B cell (primary cell): ENCODE results near the gene C4BPB. TPM values are rescaled to one million over a fixed set of nuclear protein-coding genes. Genes with fewer than 3 reads are reported as not detected.

Experiments used
- ATAC-seq: fragments of 200-7000 bp; cut with Tn5 transposase; one replicate; pipeline ENCODE4 v1.10.0; 2021; ENCODE audit warnings: low read depth, mild to moderate bottlenecking, moderate number of reproducible peaks, moderate library complexity
- CTCF ChIA-PET: fragments of 350-600 bp; sonication (Branson Sonifier 250); formaldehyde crosslinking; loops from one replicate; lab custom pipeline; 2021; ENCODE audit warnings: antibody characterized with exemption, inconsistent platforms; lab: Charles Lee
- POLR2A ChIA-PET: fragments of 350-600 bp; sonication (Branson Sonifier 250); formaldehyde crosslinking; loops from one replicate; lab custom pipeline; 2021; ENCODE audit warnings: antibody characterized with exemption; lab: Charles Lee
- DNase-seq: peaks from one replicate; pipeline ENCODE4 v3.0.0; 2013
- H2AFZ ChIP-seq: 2 replicates; pipeline ENCODE4 v1.6.1; 2012; ENCODE audit warnings: mild to moderate bottlenecking, low read depth, low read length; ENCODE audit not compliant: insufficient read depth, poor library complexity, severe bottlenecking
- H3K27ac ChIP-seq, 2 donors: 1 replicate in 1 of 2; 2 replicates in 1 of 2; pipeline ENCODE4 v1.5.1; 2012 to 2013; ENCODE audit warnings: low read length in 2 of 2, mild to moderate bottlenecking in 2 of 2, moderate library complexity in 1 of 2
- H3K27me3 ChIP-seq, 4 experiments: fragments of 200-600 bp in 1 of 4; sonication (generic) in 1 of 4; replicated peaks in 1 of 4; 1 replicate in 2 of 4; 2 replicates in 2 of 4; pipeline versions ENCODE4 v1.6.1 to v1.7.0; 2013 to 2016; ENCODE audit warnings: low read length in 3 of 4, mild to moderate bottlenecking in 2 of 4, mixed read lengths in 1 of 4, moderate library complexity in 1 of 4; ENCODE audit not compliant: insufficient read depth in 4 of 4, control insufficient read depth in 3 of 4; ENCODE audit errors: control extremely low read depth in 1 of 4
- H3K36me3 ChIP-seq, 2 experiments: replicated peaks in 1 of 2; 1 replicate in 1 of 2; 2 replicates in 1 of 2; pipeline versions ENCODE4 v1.6.1 to v1.7.1; 2013; ENCODE audit warnings: low read length in 1 of 2; ENCODE audit not compliant: insufficient read depth in 2 of 2, control insufficient read depth in 1 of 2; ENCODE audit errors: control extremely low read depth in 1 of 2, extremely low read depth in 1 of 2
- H3K4me1 ChIP-seq, 2 donors: fragments of 200-600 bp in 1 of 2; sonication (generic) in 1 of 2; 1 replicate in 1 of 2; 2 replicates in 1 of 2; pipeline versions ENCODE4 v1.5.1 to v1.6.1; 2013 to 2017; ENCODE audit warnings: low read length in 2 of 2; ENCODE audit not compliant: control insufficient read depth in 2 of 2, insufficient read depth in 2 of 2
- H3K4me2 ChIP-seq: replicated peaks from 2 replicates; pipeline ENCODE3; 2012; ENCODE audit warnings: mild to moderate bottlenecking, low read depth, low read length; ENCODE audit not compliant: poor library complexity, severe bottlenecking
- H3K4me3 ChIP-seq, 5 experiments: fragments of 200-600 bp in 1 of 5; sonication (generic) in 1 of 5; 1 replicate in 3 of 5; 2 replicates in 2 of 5; pipeline versions ENCODE4 v1.5.1 to v1.7.0; 2011 to 2016; ENCODE audit warnings: low read length in 4 of 5, mild to moderate bottlenecking in 4 of 5, low read depth in 2 of 5, control low read depth in 1 of 5, moderate library complexity in 1 of 5; ENCODE audit not compliant: insufficient read depth in 1 of 5; ENCODE audit errors: control extremely low read depth in 1 of 5, extremely low read depth in 1 of 5
- H3K79me2 ChIP-seq: fragments of 200-600 bp; sonication (generic); one replicate; pipeline ENCODE4 v1.6.0; 2016; ENCODE audit warnings: low read length; ENCODE audit not compliant: control insufficient read depth, insufficient read depth
- H3K9ac ChIP-seq: fragments of 200-600 bp; sonication (generic); 2 replicates; pipeline ENCODE4 v1.6.1; 2017; ENCODE audit warnings: mild to moderate bottlenecking, low read length, moderate library complexity
- H3K9me3 ChIP-seq, 3 donors: one replicate each; pipeline versions ENCODE4 v1.6.1 to v1.7.1; 2013; ENCODE audit warnings: low read length in 2 of 3; ENCODE audit not compliant: control insufficient read depth in 2 of 3, insufficient read depth in 1 of 3; ENCODE audit errors: control extremely low read depth in 1 of 3
- H4K20me1 ChIP-seq: 2 replicates; pipeline ENCODE4 v1.6.0; 2012; ENCODE audit warnings: mild to moderate bottlenecking, low read length; ENCODE audit not compliant: insufficient read depth, control insufficient read depth, poor library complexity, severe bottlenecking
- H3K27ac Mint-ChIP-seq: one replicate; pipeline ENCODE4 v1.8.0; 2021; ENCODE audit warnings: mixed read lengths
- H3K27me3 Mint-ChIP-seq: one replicate; pipeline ENCODE4 v1.8.0; 2021; ENCODE audit warnings: mixed read lengths
- H3K4me1 Mint-ChIP-seq: one replicate; pipeline ENCODE4 v1.8.0; 2021; ENCODE audit warnings: mixed read lengths
- H3K4me3 Mint-ChIP-seq: one replicate; pipeline ENCODE4 v1.8.0; 2021; ENCODE audit warnings: mixed read lengths
- H3K9me3 Mint-ChIP-seq: one replicate; pipeline ENCODE4 v1.8.0; 2022; ENCODE audit warnings: mixed read lengths; ENCODE audit not compliant: insufficient read depth
- CTCF ChIP-seq: fragments of 200-600 bp; IDR thresholded peaks from one replicate; pipeline ENCODE4 v1.8.0; 2022; ENCODE audit warnings: antibody characterized with exemption, mild to moderate bottlenecking
- EZH2 ChIP-seq: IDR thresholded peaks from 2 replicates; pipeline ENCODE4 v1.6.1; 2012; ENCODE audit warnings: borderline replicate concordance, low read depth, mild to moderate bottlenecking, moderate library complexity, low read length; ENCODE audit not compliant: insufficient read depth, poor library complexity, severe bottlenecking
- WGBS: methylation state at CpG from one replicate; pipeline ENCODE4 v1.1.5; 2013; ENCODE audit warnings: missing lambda C conversion rate; ENCODE audit not compliant: insufficient coverage; 5-methylcytosine and 5-hydroxymethylcytosine counted together
- intact Hi-C: fragments of 100-400 bp; cut with micrococcal nuclease; formaldehyde crosslinking; loops from one replicate; pipeline ENCODE4 v1.10.0; 2022
- polyA plus RNA-seq: library from polyadenylated mRNA; depleted of rRNA; stranded (reverse); fragments of >200 nt; gene quantifications from 2 replicates; pipeline ENCODE4 v1.2.3, GENCODE V29; 2012
- total RNA-seq, 2 donors: library from RNA; stranded (reverse); fragments of 120-200 nt in 1 of 2; gene quantifications; 1 replicate in 1 of 2; 2 replicates in 1 of 2; pipeline versions ENCODE4 v1.2.3 to v1.2.4, GENCODE V29; 2013 to 2022

Gene C4BPB
- total and polyA plus RNA-seq, 2 donors (not counting 1 experiment from before 2014, with no cell fraction given), result 0.34 TPM; not detected in 1

- peaks cover 61% of the 10 kb centered on the region for H3K4me1 Mint-ChIP-seq
- Histone ChIP-seq H3K4me1 (peaks cover 39 to 42% of the 10 kb centered on the region in 2 donors), H2AFZ (peak within 1 kb of the TSS; percentile 89)
Observed at GRCh38 chr1:207051191-207051943, 37.3 kb upstream of the C4BPB start, which contains the start of gene YOD1. YOD1 (minus strand) TSS chr1:207051208; CDS start chr1:207051030, 178 bp downstream.

More at GRCh38 chr1:207051191-207051943, 37.3 kb upstream of the C4BPB start, which contains the start of gene YOD1:
- no peaks in the 10 kb centered on the region for H3K9me3 ChIP-seq
- CTCF ChIA-PET, result interaction anchor here (2.8 to 4.9 kb wide), 3 partner anchors 24 to 447 kb away, joined by 17 to 76 read pairs (median 54); no protein-coding TSS in a partner anchor
- DNase-seq (no peak), ATAC-seq (no peak)
- peak within 1 kb of the TSS; percentile 84 for H3K4me2 ChIP-seq
- 83% methylated on average over 7 of the region's 15 CpGs for WGBS
- peak within 1 kb of the TSS; percentile 79 for H3K9ac ChIP-seq
- H4K20me1 ChIP-seq, result no peaks in the 10 kb centered on the region
- peak within 1 kb of the TSS; percentile 50 to 72 for H3K27ac ChIP-seq
- Mint-ChIP-seq H3K27ac (peak within 1 kb of the TSS; percentile 89), H3K27me3 (no peaks in the 10 kb centered on the region), H3K9me3 (no peaks in the 10 kb centered on the region), H3K4me3 (peak within 1 kb of the TSS; percentile 99)
- no peaks in the 10 kb centered on the region for H3K27me3 ChIP-seq
- H3K4me3 ChIP-seq, result peak within 1 kb of the TSS; percentile 83 to 97 (median 87)
- TF ChIP-seq CTCF, result no peak
- TF ChIP-seq EZH2, result no peak
- intact Hi-C loops, result loop anchor here (5.0 to 10.0 kb wide), 4 partner anchors 129 to 494 kb away; partner anchors contain the start of genes DYRK3, FCMR and MAPKAPK2
- POLR2A ChIA-PET, result no interaction called here
- peaks cover 5 to 20% of the 10 kb centered on the region in 2 experiments for H3K36me3 ChIP-seq
- H3K79me2 ChIP-seq, result peaks cover 40% of the 10 kb centered on the region
